Muscle of leg (tissue), 11 donors: Measurements from ENCODE around the gene ENO4. TPM values are rescaled to one million over a fixed set of nuclear protein-coding genes. Genes with fewer than 3 reads are reported as not detected.

Experiments
- DNase-seq: peaks from one replicate; pipeline ENCODE4 v3.0.0; 2013
- H3K27ac ChIP-seq: one replicate; pipeline ENCODE4 v1.5.1; 2013; ENCODE audit warnings: mild to moderate bottlenecking, low read length, control low read depth
- H3K27me3 ChIP-seq: one replicate; pipeline ENCODE4 v1.6.1; 2013; ENCODE audit warnings: low read length; ENCODE audit not compliant: control insufficient read depth, insufficient read depth
- H3K36me3 ChIP-seq: one replicate; pipeline ENCODE4 v1.6.1; 2013; ENCODE audit warnings: low read length; ENCODE audit not compliant: control insufficient read depth, insufficient read depth
- H3K4me1 ChIP-seq: one replicate; pipeline ENCODE4 v1.6.1; 2013; ENCODE audit warnings: low read length; ENCODE audit not compliant: control insufficient read depth, insufficient read depth
- H3K4me3 ChIP-seq: one replicate; pipeline ENCODE4 v1.5.1; 2013; ENCODE audit warnings: low read length, control low read depth
- H3K9me3 ChIP-seq: replicated peaks from 2 replicates; pipeline ENCODE4 v1.6.1; 2013; ENCODE audit warnings: low read depth, low read length; ENCODE audit not compliant: control insufficient read depth
- WGBS: methylation state at CpG from one replicate; pipeline ENCODE4 v1.1.5; 2013; ENCODE audit warnings: missing lambda C conversion rate; ENCODE audit not compliant: insufficient coverage; 5-methylcytosine and 5-hydroxymethylcytosine counted together
- polyA plus RNA-seq, 8 donors: library from polyadenylated mRNA; unstranded; fragments of 120-200 nt; gene quantifications; one replicate each; pipeline versions ENCODE4 v1.2.1 to v1.2.3, GENCODE V29; 2013; ENCODE audit warnings: inconsistent platforms in 1 of 8, low replicate concordance in 1 of 8; ENCODE audit not compliant: insufficient read length in 8 of 8, insufficient read depth in 1 of 8
- total RNA-seq: library from RNA; stranded (reverse); fragments of 120-200 nt; gene quantifications from one replicate; pipeline ENCODE4 v1.2.4, GENCODE V29; 2013

The ENO4 gene
- total and polyA plus RNA-seq, 9 donors = 0.18 to 0.79 (median 0.48) TPM

GRCh38 chr10:116810895-116811294 lies 38.4 kb upstream of the ENO4 start:
- H3K9me3 ChIP-seq = no peaks in the 10 kb centered on the region
- no peak overlapping the region for H3K4me3 ChIP-seq
- WGBS = no CpG with 5 or more reads among the region's 2 CpGs
- H3K27me3 ChIP-seq = peaks cover 31% of the 10 kb centered on the region
- peaks cover 7% of the 10 kb centered on the region for H3K4me1 ChIP-seq
- no peaks in the 10 kb centered on the region for H3K36me3 ChIP-seq
- no peak for DNase-seq
- no peak overlapping the region for H3K27ac ChIP-seq

DNA sequence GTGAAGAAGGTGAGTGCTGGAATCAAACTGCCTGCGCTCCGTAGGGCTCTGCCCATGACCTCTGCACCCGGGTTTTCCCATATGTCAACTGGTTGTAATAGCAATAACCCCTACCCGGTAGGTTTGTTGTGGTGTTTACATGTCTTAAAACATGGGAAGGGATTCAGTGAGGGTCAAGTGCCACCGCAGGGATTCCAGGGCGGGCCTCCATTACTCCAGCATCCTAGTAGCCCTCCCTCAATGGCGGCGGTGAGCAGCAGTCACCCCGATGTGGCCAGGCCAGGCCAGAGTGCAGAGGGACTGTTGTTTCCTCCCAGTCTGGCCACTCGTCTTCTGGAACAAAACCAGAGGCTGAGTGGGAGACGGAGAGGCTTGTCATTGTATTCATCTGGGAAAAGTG lies 37.6 kb upstream of the ENO4 start:
- 88% methylated on average over 6 of the region's 11 CpGs for WGBS
- peaks cover 7% of the 10 kb centered on the region for H3K4me1 ChIP-seq

DNA sequence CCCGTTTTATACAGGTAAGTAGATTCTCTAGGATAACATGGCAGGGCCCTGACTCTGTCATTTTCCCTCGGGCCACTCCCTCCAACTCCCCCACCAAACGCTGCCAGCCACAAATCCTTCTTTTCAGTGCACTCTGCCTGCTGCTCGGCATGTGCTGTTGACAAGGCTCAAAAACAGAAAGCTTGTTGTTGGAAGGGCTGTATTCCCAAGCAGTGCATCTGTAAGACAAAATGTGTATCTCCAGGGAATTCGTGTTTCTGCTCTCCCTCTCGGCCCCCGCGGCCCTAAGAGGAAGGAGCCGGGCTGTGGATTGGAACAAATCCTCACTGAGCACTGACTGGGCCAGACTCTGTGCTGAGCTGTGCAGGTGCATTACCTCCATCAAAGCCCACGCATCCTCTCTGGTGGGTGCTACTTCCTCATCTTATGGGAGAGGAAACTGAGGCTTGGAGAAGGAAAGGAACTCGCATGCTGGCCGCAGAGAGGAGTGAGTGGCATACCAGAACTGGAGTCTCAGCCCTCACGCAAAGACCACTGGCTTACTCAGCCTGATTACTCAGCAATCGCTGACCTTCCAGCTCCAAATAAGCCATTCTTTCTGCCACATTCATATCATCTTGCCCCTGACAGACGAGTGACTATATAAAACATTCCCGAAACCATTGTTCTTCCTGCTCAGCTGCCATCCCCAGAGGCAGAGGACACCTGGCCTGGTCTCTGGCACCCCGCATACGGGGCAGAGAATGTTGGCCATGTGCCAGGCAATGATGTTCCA lies 33.5 kb upstream of the ENO4 start:
- Histone ChIP-seq H3K4me1 (no peaks in the 10 kb centered on the region), H3K4me3 (no peak overlapping the region), H3K36me3 (no peaks in the 10 kb centered on the region), H3K27me3 (peaks cover 34% of the 10 kb centered on the region), H3K27ac (no peak overlapping the region), H3K9me3 (no peaks in the 10 kb centered on the region)
- WGBS = 50% methylated on average over 8 of the region's 18 CpGs
- no peak for DNase-seq

More for the DNA sequence above, 37.6 kb upstream of the ENO4 start:
- no peak for DNase-seq
- Histone ChIP-seq H3K27me3 (peaks cover 38% of the 10 kb centered on the region), H3K9me3 (no peaks in the 10 kb centered on the region), H3K27ac (no peak overlapping the region), H3K4me3 (no peak overlapping the region), H3K36me3 (no peaks in the 10 kb centered on the region)

DNA sequence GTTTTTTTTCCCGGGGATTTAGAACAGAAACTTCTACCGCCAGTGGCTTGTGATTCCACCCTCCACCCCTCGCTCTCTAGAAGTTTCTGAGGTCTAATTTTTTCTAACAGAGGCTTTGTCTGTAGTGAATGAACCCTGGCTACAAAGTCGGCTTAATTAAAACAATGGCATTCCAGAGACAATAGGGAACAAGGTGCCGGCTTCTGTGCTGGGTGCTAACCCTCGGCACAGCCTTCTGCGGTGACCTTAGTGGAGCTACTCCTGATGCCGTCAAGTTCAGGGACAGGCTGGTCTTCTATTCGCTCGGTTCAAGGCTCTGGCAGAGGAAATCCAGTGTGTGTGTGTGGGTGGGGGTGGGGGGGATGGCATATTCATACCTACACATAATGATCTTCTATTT lies 32.1 kb upstream of the ENO4 start:
- H3K27ac ChIP-seq = no peak overlapping the region
- H3K4me1 ChIP-seq = no peaks in the 10 kb centered on the region
- DNase-seq = no peak
- no peak overlapping the region for H3K4me3 ChIP-seq
- H3K9me3 ChIP-seq = no peaks in the 10 kb centered on the region
- no peaks in the 10 kb centered on the region for H3K36me3 ChIP-seq
- H3K27me3 ChIP-seq = peaks cover 28% of the 10 kb centered on the region
- WGBS = 70% methylated on average over 4 of the region's 10 CpGs

GRCh38 chr10:116817780-116818343 lies 31.4 kb upstream of the ENO4 start:
- no peaks in the 10 kb centered on the region for H3K9me3 ChIP-seq
- no peaks in the 10 kb centered on the region for H3K36me3 ChIP-seq
- WGBS = 81% methylated on average over 8 of the region's 8 CpGs
- no peak overlapping the region for H3K27ac ChIP-seq
- no peaks in the 10 kb centered on the region for H3K4me1 ChIP-seq
- peaks cover 25% of the 10 kb centered on the region for H3K27me3 ChIP-seq
- no peak overlapping the region for H3K4me3 ChIP-seq
- DNase-seq = no peak

- Histone ChIP-seq H3K9me3 (no peaks in the 10 kb centered on the region), H3K27me3 (peaks cover 19% of the 10 kb centered on the region), H3K27ac (no peak overlapping the region), H3K4me3 (no peak overlapping the region), H3K36me3 (no peaks in the 10 kb centered on the region), H3K4me1 (no peaks in the 10 kb centered on the region)
- DNase-seq = no peak
- 89% methylated on average over 4 of the region's 6 CpGs for WGBS
These were observed 29.2 kb upstream of the ENO4 start for GRCh38 chr10:116819999-116820677.

DNA sequence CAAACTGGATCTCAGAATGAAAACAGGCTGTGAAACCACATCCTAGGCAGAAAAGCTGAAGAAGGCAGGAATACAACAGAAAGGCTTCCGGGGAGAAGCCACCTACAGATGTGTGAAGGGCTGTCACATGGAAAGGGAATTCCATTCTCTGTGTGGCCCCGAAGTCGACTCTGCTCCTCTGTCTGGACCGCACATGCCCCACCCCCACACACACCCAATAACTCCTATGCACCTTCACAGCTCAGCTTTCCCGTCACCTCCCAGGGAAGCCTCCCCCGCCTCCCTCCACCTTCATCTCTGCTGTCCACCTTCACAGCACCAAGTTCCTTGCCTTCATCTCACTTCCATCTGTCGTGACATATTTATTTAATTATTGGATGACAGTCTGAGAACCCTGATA lies 23.4 kb upstream of the ENO4 start:
- 49% methylated on average over 3 of the region's 7 CpGs for WGBS
- H3K36me3 ChIP-seq = no peaks in the 10 kb centered on the region
- no peaks in the 10 kb centered on the region for H3K4me1 ChIP-seq
- no peaks in the 10 kb centered on the region for H3K27me3 ChIP-seq
- no peak overlapping the region for H3K27ac ChIP-seq
- H3K9me3 ChIP-seq = no peaks in the 10 kb centered on the region
- no peak overlapping the region for H3K4me3 ChIP-seq
- DNase-seq = no peak

DNA sequence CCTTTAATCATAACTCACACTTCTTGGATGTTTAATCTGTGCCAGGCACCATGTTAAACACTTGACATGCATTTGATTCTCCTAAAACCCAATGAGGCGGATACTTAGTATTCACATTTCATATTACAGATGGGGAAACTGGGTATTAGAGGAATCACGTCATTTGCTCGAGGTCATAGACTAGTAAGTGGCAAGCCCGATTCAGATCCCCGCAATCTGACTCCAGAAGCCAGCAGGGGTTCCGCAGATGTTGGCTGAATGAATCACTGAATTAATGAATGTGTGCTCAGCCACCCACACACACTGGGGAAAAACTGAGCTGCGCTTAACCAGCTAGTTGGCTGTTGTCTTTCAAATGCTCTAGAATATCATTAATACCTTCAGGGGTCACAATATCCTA lies 22.5 kb upstream of the ENO4 start:
- WGBS = 50% methylated on average over 2 of the region's 7 CpGs
- Histone ChIP-seq H3K4me1 (no peaks in the 10 kb centered on the region), H3K4me3 (no peak overlapping the region), H3K27ac (no peak overlapping the region), H3K36me3 (no peaks in the 10 kb centered on the region), H3K27me3 (no peaks in the 10 kb centered on the region), H3K9me3 (no peaks in the 10 kb centered on the region)
- DNase-seq = no peak

GRCh38 chr10:116827214-116827671 lies 22.1 kb upstream of the ENO4 start:
- H3K27ac ChIP-seq = no peak overlapping the region
- H3K4me1 ChIP-seq = no peaks in the 10 kb centered on the region
- no peaks in the 10 kb centered on the region for H3K36me3 ChIP-seq
- H3K4me3 ChIP-seq = no peak overlapping the region
- H3K9me3 ChIP-seq = no peaks in the 10 kb centered on the region
- no peak for DNase-seq
- 87% methylated on average over 9 of the region's 11 CpGs for WGBS
- no peaks in the 10 kb centered on the region for H3K27me3 ChIP-seq

DNA sequence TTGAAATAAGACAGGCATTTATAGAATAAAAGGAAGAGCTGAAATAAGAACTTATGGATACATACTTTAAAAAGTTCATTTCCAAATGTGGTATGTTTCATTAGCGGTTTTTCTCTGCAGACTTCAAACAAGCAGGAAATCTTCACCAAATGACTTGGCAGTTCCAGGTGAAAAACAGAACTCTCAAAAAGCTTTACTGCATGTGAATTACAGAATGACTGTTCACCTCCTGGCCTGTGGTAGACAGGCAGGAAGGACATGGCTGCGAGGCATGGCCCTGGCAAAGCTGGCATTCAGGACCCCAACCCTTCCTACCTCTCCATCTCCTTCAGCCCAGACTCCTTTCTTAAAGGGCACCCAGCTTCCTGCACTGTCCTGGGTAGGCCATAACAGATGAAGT lies 21.2 kb upstream of the ENO4 start:
- no peak overlapping the region for H3K4me3 ChIP-seq
- 57% methylated on average over 1 of the region's 2 CpGs for WGBS
- H3K36me3 ChIP-seq = no peaks in the 10 kb centered on the region
- no peaks in the 10 kb centered on the region for H3K27me3 ChIP-seq
- no peaks in the 10 kb centered on the region for H3K4me1 ChIP-seq
- DNase-seq = no peak
- H3K27ac ChIP-seq = no peak overlapping the region
- no peaks in the 10 kb centered on the region for H3K9me3 ChIP-seq
